GM18861 (cell line): Measurements from ENCODE around the gene SMIM45.

Experiments
- ATAC-seq: cut with Tn5 transposase; IDR thresholded peaks from one replicate; pipeline ENCODE4 v1.9.1; 2021; ENCODE audit not compliant: unreplicated experiment

SMIM45 gene

GRCh38 chr22:41915035-41915785 lies 36.7 kb upstream of the SMIM45 start, which contains the start of gene SHISA8:
Gene SHISA8, minus strand, starts transcription at chr22:41915074. Its CDS starts 407 bp downstream, at chr22:41914667.
- no peak for ATAC-seq

- ATAC-seq, result no peak
Measured at GRCh38 chr22:41915786-41916493, 36.0 kb upstream of the SMIM45 start.

- no peak for ATAC-seq
Measured at GRCh38 chr22:41916745-41917358, 35.1 kb upstream of the SMIM45 start.

DNA sequence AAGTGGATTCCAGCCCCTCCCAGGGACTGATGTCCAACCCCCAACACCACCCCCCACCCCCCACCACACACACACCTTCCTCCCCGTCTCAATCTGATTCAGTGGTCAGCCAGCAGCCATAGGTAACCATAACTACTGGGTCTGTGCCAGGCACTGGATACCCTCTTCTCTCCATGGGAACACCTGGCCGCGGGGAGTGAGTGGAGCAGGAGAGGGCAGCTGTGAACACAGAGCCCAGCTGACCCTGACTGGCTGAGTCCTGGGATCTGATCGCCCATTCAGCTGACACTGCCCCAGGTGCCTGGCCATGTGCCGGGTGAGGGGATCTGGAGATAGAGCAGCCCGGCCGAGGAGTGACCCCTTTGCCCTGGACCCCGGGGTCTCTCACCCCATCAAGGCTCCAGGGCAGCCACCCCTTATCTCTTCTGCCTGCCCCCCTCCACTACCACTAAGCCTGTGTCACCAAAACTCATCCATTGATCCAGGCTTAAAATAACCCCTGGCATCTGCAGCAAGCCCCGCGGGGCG lies 34.5 kb upstream of the SMIM45 start:
- ATAC-seq, result no peak

- no peak for ATAC-seq
Measured at GRCh38 chr22:41917903-41918791, 33.8 kb upstream of the SMIM45 start.

GRCh38 chr22:41919357-41920224 lies 32.4 kb upstream of the SMIM45 start:
- peak; percentile 34 for ATAC-seq

DNA sequence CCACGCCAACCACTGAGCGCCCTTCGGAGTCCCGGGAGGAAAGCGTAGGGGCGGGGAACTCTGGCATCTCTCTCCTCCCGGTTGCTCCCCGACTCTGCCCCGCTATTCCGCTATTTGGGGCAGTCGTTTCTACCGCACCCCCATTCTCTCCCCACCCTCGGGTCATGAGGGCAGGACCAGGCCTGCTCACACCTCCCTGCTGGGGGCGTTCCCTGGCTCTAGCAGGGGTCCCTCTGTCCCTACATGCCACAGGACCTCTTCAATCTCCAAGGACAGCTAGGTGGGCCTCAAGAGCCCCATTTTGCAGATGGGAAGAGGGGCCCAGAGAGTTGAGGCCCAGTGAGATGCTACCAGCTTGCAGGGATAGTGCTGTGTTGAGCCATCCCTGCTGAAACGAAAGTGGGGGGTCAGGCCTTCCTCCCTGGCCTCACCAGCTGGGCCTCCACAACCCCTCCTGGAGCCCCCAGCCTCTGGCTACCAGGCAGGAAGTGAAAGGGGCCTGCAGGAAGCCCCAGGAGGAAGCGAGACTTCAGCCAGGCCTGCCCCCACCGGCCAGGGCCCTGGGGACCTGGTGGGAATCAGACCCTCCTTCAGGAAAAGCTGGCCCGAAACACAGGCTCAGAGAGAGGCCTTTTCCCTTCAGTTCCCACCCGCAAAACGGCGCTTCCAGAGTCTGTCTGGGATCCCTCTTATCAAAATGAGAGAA lies 31.5 kb upstream of the SMIM45 start:
- ATAC-seq, result peak; percentile 16

DNA sequence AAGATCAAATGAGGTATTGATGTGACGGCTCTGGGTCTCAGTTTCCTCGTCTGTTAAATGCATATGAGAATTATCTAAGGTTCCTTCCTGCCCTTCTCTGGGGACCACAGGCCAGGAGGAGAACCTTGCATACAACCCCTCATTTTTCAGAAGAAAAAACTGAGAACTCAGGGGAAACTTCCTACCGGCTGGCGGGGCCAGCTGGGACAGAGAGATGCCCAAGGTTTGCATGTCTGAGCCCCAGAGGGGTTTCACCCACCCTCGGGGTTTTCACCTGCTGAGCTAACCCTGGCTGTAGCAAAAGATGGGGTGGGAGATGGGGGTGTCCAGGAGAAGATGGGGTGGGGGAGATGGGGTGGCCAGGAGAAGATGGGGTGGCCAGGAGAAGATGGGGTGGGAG lies 29.6 kb upstream of the SMIM45 start:
- ATAC-seq, result no peak

DNA sequence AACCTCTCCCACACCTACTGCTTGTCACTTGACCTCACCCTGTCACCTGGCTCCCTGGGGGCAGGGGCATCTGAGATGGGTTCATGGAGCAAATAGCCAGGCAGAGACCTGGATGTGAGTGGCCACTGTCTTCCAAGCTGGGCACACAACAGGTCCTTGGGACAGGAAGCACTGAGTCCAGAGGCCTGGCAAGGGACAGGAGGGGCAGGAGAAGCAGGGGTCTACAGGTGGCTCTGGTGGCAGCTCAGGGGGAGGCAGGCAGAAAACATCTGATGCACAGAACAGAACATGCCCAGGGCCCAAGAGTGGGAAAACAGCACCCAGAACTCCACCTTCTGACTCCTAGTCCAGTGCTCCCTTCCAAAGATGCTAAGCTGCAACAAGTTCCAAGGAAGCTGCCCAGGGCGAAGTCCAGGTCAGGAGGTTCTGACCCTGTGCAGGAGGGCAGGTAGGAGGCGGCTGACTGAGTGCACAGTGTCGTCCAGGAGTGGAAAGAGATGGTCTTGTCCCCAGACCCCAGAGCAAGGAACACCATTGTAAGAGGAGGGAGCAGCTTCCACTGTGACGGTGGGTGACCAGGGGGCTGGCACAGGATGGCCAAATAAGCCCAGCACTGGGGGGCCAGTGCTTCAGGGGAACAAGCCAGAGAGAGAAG lies 28.9 kb upstream of the SMIM45 start:
- ATAC-seq, result no peak

DNA sequence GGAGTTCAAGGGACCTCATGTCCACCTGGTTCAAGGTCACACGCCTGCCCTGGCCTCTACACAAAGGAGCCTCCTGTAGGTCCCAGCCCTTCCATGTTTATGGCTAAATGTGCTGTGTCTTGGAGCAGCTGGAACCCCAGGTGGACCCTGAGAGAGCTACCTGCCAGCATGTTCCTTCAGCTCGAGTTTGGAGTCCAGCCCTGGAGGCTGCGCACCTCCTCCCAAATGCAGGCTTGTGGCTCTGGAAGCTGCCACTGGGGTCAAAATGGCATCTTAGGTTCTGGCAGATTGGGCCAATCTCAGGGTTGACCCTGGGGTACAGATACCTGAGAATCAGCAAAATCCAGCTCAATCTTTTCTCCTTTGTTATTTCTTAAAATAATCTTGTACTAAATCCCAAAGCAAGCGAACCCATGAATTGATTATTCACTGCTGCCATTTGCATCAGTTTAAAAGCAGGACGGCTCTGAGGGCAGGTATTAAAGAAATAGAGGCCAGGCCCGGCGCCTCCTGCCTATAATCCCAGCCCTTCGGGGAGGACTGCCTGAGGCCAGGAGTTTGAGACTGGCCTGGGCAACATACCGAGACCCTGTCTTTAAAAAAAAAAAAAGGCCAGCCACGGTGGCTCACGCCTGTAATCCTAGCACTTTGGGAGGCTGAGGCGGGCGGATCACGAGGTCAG lies 28.2 kb upstream of the SMIM45 start:
- no peak for ATAC-seq

DNA sequence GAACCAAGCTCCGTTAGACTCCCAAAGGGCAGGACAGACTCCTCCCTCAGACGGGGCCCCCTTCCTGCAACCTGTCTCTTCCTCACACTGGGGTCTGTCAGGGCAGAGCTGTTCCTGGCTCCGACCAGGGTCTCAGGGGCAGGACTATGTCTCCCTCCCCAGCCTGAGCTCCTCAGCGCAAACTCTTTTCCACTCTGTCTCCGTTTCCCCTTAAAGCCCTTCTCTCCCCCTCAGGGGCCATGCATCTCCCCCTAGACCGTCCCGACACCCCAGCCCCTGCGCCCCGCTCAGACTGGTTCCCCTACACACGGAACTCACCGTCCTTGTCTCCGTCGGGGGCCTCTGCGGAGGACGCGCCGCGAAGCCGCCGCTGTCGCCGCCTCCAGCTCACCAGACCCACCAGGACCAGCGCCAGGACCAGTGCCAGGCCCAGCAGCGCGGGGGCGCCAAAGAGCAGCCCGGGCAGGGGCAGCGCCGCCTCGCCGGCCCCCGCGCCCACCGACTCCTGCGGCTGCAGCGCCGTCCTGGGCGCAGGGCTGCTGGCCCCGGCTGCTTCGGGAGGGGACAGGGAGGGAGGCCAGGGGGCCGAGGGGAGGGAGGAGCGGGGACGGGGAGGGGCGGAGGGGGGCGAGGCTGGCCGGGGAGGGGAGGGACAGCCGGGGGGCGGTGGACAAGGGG lies 26.0 kb upstream of the SMIM45 start:
- ATAC-seq, result peak; percentile 20

DNA sequence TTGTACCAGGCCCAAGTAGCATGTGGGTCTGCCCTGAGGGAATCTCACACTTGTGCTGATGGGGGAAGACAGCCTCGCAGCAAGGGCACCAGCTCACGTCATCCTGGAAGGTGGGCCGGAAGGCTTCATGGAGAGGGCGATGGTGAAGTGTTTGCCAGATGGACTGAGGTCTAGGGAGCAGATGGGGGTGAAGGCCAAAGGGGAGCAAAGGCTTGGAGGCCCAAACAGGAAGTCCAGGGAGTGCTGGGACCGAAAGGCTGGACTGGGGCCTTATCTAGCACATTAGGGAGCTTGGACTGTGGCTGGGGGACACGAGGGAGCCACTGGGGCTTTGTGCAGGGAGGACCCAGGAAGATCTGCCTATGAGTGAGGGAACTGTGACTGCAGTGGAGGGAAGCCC lies 24.1 kb upstream of the SMIM45 start:
- no peak for ATAC-seq

- no peak for ATAC-seq
Measured at GRCh38 chr22:41928593-41929417, 23.1 kb upstream of the SMIM45 start.

- ATAC-seq, result no peak
Measured at GRCh38 chr22:41929418-41929810, 22.5 kb upstream of the SMIM45 start.

DNA sequence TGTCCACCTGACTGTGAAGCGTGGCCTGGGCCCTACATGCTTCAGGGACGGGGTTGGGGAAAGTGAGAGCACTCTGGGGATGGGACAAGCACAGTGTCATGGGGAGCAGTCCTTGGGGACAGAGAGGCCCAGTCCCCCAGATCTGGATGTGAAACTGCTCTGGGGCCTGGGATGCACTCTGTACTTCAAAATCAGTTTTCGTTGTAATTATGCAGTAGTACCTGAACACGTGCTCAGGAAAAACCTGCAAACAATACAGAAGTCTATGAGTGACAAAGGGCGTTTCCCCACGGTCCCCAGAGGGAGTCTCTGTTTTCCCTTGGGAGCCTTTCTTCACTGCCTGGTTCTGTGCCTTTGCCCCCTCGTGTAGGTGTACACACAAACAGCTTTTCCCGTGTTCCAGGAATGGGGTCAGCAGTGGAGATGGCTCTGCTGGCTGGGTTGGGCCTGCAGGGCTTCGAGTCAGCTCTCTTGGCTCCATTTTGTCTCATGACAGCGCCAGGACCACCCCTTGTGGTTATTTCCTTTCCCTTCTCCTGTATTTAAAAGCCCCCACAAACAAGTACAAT lies 20.2 kb upstream of the SMIM45 start:
- ATAC-seq, result peak; percentile 28

GRCh38 chr22:41932353-41932752 lies 19.6 kb upstream of the SMIM45 start:
- ATAC-seq, result no peak
